Suppressor macrophage (primary cell): ENCODE data around the gene PROCA1.

ENCODE experiments used
- DNase-seq, 4 experiments: peaks; one replicate each; pipeline ENCODE4 v3.0.0-alpha.2; 2020 to 2022

PROCA1 gene

DNA sequence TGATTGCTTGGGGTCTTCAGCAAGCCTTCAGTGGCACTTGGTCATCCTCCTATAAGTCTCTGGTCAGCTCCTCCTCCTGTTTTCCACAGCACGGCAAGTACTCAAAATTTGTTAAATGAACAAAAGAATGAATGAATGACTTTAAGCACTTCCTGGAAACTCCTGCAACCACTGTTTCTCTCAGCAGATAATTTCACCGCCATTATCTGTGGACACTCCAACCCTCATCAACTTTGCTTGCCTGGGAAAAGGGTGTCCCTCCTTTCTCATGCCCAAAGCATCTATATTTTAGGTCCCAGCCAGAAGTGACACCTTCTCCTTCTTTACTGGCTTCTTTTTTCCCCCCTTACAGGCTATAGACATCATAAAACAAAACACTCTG is 4.4 kb downstream of the PROCA1 start:
- no peak for DNase-seq

DNA sequence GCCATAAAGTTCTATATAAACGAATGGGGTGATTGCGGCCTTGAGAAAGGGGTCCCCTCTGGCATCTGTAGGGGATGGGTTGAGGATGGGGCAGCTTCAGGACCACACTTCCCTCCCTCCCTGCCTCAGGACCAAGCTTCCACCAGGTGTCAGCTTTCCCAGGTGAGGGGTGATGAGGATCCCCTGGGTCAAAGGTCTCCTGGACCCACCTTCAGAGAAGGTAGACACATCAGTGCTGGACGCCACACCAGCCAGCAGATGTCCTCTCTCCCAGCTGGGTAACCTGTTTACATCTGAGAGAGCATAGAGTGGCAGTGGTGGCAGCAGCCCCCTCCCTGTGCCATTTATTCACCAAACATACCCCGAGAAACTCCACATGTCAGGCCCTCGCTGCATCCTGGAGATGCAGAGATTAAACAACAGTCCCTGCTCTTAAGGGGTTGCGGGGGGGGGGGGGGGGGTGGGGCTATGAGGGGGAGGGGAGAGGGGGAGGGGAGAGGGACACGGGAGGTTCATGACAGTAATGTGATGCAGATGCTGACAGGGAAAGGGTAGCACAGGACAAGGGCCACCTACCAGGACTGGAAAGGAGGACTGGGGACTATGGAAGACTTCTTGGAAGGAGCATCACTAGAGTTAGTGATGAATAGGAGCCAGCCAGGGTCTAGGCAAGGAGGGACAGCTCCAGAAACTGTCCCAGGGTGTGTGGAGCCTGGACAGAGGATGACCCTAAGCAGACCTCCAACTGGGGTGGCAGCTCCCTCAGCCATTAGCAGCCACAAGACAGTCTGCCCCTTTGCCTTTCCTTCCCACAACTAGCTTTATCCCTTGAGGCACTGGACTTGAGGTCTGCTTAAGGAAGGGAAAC is 5.0 kb downstream of the PROCA1 start:
- DNase-seq: no peak

DNA sequence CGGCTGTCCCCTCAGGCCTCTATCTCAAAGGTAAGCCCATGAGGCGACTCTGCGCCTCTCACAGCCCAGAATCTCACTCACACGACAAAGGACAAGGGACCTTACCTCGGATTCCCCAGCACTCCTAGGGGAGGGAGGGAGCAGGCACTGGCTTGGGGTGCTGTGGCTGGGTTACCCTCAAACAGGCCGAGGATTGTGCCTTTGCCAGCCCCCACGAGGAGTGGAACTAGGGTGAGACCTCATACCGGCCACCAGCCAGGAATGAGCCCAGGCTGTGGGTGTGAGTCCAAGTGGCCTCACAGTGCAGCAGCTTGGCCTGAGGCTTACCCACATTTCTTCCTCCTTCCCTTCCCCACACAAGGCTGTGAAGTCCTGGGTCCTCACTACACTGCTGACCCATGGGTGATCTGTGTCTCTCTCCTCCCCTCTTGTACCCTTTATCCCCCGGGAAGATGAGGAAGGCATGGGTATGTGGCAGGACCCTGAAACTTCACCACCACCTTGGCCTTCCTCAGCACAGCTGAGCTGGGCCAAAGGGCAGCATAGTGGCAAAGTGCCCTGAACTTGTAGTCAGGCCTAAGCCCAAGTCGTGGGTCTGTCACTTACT is 5.9 kb downstream of the PROCA1 start:
- no peak for DNase-seq

DNA sequence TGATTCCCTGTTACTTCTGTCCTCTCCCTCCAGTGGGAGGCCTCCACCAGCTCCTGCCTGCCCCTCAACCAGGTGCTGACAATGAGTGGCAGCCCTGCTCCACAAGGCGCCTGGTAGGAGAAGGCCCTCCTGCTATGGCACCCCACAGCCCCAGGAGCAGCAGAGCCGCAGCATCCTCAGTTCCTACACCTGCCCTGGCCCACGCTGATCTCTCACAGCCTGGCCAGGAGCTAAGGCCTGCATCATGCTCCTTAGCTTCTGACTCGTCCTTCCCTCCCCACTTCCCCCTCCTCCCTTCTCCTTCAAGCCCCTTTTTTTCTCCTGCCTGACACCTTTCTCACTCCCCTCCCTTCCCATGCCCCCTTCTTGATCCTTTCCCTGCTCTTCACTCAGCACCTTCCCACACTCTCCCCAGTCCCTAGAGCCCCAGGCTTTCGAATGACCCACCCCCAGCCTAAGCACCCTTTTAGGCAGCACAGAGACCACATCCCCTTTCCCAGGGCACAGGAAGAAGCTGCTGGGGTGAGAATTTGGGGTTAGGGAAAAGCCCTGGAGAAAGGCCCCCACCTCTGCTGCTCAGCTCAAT is 6.5 kb downstream of the PROCA1 start:
- no peak for DNase-seq

DNA sequence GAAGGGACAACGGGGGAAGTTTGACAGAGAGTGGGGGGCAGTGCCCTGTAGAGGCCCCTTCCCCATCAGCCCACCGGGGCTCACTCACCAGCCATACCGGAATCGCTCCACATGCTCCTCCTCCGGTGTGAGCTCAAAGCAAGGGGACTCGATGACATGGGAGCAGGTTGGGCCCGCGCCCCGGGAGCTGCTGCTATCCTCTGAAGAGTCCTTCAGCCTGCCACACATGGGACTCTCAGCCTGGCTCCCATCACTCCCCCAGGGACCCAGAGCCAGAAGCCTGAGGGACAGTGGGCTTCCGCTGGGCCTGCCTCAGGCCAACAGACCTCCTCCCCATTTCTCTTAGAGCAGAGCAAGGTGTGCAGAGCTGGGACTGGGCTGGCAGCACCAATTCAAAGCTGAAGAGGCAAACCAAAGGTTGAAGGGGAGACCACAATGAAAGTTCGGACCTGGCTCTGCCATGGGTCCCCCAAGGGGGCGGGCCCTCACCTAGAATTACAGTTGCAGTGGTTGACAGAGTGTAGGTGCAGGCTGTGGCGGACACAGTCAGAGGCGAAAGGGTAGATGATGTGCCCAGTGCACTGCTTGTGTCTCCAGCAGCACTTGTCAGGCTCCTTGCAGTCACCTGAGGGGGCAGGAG is 7.3 kb downstream of the PROCA1 start:
- no peak for DNase-seq

DNA sequence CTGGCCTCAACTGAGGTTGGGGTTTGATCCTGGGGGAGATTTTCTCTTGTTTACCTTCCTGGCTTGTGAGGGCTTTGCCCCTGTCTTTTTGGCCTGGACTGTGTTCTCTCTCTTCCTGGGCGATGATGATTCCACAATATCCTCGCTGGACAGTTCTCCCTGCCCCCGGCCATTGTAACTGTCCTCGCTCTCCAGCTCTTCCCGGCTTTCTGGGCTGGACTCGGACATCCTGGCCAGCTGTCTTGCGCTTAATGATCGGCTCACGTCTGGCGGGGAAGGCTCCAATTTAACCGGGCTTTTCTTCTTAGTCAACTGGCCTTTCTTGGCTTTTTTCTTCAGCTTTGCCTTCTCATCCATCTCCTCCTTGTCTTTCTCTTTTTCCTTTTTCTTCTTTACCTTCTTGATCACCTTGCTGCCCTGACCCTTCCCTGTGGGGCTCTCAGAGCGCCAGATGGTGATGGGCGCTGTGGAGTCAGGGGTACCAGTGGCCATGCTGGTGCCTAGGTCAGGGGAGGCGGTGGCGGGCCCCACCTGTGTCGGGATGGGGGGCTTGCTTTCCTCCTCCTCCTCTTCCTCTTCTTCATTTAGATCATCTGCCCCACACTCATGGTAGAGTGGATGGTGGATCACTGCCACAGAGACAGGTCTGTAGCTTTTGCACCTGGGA is 8.0 kb downstream of the PROCA1 start:
- DNase-seq: no peak

DNA sequence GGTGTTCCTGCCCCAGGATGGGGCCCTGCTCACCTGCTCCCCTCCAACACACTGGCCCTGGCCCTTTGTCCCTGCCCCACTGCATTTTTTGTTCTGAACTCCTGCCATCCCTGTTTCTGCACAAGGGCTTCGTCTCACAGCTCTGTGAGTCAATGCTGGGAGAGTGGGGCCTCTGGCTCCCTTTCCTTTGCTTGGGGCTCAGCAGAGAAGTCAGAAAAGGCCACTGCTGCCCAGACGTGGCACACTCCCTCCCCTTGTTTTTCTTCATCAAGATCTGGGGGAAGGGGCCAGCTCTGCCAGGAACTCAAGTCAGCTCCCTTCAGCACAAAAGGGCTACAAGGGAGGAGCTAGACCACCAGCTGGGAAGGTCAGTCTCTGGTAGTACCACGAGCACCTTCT is 8.9 kb downstream of the PROCA1 start:
- DNase-seq: no peak

DNA sequence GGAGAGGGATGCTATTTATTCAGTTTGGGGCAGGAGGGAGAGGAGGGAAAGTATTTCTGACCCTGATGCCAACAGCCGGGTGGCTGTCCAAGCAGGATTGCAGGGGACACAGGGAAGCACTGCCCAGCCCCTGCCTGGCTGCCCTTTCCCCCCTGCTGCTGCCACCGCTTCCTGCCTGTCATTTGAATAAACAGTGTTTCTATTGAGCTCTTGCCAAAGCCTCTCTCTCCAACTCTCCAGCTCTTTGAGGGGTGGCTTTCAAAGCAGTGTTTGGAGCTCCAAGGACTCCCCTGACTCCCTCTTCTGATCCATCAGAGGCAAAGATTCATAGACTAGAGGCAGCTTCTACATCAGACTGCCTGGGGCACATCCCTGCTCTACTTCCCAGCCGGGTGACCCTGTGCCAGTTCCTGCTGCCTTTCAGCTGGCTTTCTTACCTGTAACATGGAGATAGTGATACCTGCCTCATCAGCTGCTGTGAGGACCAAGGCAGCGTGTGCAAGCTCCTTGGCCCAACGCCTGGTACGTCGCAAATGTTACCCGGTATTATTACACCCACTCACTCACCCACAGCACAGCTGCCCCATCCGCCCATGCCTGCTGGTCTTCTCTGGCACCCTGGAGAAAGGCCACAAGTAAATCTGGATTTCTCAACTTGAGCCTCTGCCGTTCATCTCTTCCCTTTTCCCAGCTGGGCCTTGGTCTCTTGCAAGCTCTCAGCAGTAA is 9.5 kb downstream of the PROCA1 start:
- DNase-seq: no peak

DNA sequence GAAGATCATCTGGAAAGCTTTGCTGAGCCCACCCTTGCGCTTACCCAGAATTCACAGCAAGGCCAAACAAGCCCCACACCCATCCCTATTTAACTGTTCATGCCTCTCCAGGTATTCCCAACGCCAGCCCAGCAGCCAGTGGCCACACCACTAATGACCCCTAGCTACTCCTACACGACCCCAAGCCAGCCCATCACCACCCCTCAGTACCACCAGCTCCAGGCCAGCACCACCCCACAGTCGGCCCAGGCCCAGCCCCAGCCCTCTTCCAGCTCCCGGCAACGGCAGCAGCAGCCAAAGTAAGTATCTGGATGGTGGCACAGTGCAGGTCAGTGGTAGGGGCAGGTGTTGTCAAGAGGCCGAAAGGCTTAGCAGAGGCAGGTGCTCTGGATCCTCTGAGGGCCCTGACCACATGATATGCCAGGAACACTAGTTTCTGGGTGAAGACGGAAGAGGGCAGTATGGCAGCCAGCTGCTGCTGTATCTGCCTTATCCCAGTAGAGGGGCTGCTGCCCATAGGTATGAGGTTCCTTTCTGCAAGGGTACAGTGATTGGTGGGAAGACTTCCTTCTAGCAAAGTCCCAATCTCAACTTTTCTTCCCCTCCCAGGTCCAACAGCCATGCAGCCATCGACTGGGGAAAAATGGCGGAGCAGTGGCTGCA is 10.7 kb downstream of the PROCA1 start:
- no peak for DNase-seq

DNA sequence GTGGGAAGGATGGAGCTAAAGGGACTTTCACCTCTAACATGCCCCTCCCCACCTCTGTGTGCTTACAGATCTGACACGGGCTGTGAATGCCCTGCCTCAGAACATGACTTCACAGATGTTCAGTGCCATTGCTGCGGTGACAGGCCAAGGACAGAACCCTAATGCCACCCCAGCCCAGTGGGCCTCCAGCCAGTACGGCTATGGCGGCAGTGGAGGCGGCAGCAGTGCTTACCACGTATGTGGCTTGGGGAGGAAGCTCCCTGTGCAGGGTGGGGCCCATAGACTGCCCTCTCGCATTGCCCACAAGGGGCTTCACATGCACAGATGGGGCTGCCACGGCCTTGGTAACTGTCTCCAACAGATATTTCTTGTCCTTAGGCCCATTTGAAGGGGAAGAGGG is 11.4 kb downstream of the PROCA1 start:
- no peak for DNase-seq

DNA sequence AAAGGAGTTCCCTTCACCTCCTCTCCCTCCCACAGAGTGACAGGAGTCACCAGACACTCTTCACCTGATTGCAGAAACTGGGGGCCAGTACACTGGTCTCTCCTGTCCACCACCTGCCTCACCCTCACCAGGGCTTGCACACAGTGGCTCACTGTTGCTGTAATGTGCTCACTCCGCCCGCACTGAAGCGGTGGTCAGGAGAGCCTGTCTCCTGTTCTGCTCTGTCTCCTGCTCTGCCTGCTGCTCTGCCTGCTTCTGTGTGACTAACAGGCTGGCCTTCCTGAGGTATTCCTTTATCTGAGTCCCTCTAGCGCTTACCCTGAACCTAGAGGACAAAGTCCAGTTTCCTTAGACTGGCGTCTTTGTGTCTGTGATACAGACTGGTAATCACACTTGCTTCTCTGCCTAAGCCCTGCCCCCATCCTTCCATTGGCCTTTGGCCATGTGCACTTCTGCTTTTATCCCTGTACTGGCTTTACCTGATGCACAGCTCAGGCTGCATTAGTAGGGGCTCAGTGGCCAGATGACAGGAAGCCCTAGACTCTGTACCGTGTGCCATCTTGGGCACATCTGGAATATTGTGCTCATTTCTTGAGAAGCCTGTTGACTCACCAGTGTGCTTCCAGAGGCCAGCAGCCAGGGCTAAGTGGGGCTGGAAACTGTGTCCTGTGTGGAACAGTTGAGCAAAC is 13.3 kb downstream of the PROCA1 start:
- DNase-seq: no peak

DNA sequence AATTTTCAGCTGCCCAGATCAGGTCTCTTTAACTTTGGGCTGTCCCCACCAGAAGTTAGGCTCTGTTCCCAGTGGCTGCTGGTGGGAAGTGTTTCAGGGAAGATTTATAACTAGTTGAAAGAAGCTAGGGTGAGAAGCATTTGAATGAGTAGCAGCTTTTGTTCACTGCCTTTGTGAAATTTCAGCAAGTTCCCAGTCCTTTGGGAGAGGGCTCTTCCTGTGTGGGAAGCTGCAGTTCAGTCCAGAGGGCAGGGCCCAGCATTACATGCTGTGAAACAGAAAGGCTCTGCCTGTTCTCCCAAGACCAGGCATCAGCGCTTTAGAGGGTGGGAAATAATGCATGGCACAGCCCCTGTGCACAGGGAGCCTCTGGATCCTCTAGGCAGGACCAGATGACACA is 17.8 kb downstream of the PROCA1 start:
- DNase-seq: no peak

DNA sequence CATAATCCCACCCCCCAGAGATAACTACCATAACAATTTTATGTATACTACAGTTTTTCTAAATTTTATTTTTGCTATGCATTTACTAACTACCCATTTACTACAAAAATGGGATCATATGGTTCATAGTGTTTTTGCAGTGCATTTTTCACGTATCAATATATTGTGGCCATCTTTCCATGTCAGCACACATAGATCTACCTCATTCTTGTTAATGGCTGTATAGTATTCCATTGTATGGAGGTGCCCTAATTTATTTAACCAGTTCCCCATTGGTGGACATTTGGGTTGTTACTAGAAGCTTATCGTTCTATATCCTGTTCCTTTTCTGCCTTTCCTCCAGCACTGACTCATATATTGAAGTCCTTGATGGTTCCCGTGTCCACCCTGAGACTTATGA is 22.7 kb downstream of the PROCA1 start:
- no peak for DNase-seq

DNA sequence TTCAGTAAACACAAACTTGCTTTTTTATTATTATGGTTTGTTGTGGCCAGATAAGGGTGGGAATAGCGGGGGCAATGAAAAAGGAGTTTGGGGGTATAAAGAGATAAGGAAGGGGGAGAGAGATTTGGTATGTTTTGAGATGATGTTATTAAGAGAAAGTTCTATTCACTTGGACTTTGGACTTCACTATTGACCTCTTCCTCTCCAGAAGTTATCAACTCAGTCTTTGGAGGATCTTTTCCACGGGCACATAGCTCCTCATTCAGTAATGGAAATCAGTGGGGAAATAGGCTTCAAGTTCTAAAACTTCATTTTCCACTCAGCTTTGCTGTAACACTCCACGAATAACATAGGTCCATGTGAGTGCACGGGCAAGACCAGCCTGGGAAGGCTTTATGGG is 23.2 kb downstream of the PROCA1 start:
- DNase-seq: no peak

DNA sequence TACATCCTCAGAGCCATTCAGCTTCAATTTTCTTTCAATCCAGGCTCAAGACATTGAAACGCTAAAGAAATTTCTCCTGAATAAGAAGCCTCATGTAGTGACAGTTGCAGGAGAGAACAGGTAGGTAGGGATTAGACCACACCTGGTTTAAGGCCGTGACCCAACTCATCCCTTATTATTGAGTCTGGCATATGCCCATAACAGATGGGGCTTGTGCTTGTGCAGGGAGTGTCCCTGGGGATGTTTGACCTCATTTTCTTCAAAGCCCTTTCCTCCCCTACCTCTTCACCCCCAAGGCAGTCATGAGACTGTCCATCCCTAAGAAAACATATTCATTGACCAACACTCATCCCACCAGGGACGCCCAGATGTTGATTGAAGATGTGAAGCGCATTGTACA is 25.4 kb downstream of the PROCA1 start:
- no peak for DNase-seq

DNA sequence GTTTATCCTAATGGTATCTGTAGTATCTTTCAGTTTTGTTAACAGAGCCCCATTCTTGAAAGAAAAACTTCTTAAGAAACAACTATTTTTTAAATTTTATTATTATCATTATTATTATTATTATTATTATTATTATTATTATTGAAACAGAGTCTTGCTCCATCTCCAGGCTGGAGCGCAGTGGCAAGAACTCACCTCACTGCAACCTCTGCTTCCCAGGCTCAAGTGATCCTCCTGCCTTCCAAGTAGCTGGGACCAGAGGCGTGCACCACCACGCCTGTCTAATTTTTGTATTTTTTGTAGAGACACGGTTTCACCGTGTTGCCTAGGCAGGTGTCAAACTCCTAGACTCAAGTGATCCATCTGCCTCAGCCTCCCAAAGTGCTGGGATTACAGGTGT is 26.3 kb downstream of the PROCA1 start:
- no peak for DNase-seq

DNA sequence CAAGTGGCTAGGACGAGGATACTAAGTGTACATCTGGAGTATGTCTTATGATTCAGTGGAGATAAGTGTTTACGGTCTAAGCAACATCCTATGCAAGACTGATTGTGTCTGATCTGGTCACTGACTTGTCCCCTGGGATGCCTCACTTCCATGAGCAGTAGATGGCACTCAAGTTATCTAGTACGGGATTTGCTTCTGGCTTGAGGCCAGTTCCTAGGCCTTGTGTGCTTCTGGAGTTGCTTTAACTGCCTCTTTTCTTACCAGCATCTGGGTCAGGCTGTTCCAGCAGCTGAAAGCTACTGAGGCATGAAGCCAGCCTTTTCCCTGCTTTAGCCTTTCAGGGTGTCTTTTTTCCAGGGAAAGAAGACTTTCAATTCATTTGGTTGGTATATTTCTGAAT is 26.7 kb downstream of the PROCA1 start:
- peak in 1 of 4 experiments; percentile 6 for DNase-seq

DNA sequence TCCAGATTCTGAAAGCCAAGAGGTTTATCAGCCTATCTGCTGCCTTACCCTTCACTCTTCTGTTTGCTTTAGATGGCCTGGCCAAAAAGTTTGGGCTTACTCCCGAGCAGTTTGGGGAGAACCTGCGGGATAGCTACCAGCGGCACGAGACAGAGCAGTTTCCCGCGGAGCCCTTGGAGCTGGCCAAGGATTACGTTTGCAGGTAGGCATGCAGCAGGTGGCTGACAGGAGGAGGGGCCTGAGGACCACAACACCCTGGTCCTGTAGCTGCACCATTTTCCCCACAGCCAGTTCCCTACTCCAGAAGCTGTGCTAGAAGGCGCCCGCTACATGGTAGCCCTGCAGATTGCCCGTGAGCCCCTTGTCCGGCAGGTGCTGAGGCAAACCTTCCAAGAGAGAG is 29.0 kb downstream of the PROCA1 start:
- no peak for DNase-seq

DNA sequence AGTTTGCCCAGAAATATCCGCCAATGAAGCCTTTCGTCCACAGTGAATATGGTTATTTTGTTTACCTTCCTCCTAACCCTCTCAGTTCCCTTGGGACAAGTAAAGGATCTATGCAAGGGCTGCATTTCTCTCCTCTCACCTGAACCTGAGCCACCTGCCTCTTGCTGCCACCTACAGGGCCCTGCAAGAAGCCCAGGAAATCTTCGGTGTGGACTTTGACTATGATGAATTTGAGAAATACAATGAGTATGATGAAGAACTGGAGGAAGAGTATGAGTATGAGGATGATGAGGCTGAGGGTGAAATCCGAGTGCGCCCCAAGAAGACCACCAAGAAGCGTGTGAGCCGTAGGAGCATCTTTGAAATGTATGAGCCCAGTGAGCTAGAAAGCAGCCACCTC is 35.7 kb downstream of the PROCA1 start:
- no peak for DNase-seq

DNA sequence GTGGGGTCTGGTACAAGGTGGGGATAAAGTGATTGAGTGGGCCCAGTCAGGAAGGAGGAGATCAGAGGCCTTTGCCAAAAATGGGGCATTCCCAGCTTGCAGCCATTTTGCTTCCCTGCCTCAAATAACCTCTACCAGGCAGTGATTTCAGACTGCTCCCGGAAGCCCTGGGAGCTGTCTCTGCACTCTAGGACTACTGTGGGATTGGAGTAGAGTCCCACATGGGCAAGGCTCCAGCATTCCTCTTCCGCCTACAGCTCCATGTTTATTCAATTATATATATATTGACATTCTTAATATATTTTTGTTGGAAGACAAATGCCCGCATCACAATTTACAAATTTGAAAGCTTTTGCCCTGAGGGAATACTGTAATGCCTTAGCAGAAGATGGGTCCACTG is 36.2 kb downstream of the PROCA1 start:
- DNase-seq: no peak

DNA sequence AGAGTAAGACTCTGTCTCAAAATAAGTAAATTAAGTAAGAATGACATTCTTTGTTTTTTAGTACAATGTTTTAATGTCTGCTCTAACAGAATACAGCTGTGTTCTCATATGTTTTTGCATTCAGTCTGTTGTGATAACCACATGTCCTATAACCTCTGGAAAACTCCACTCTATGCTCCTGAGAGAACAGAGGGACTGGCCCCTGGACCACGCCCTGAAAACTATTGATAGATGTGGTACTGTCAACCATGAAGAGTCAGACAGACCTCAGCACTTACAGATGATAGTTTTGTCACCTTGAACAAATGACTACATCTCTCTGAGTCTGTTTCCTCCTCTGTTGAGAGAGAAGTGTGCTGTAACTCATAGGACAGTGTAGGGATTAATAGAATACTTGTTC is 41.8 kb downstream of the PROCA1 start:
- DNase-seq: no peak
